ENCODE results near the gene GSTA4. TPM values are rescaled to one million over a fixed set of nuclear protein-coding genes. Genes with fewer than 3 reads are reported as not detected.

The GSTA4 gene
- 46.3 and 89.6 TPM in 2 replicates for total RNA-seq (ENCODE audit: low replicate concordance)

- H3K4me3 ChIP-seq (ENCODE audit: low read depth, low read length): peak within 1 kb of the TSS; percentile 84
- peak; percentile 85 for TF ChIP-seq CTCF (IDR thresholded peaks at IDR 0.05; ENCODE audit: insufficient read depth, low read length)
- peak; percentile 99 for DNase-seq (ENCODE audit: low read depth)
Observed at GRCh38 chr6:52995089-52995912, at the start of gene GSTA4. GSTA4 (minus strand) TSS chr6:52995284; CDS start chr6:52994243, 1,041 bp downstream.

- no peak overlapping the region for H3K4me3 ChIP-seq (ENCODE audit: low read depth, low read length)
- no peak for DNase-seq (ENCODE audit: low read depth)
- no peak for TF ChIP-seq CTCF (IDR thresholded peaks at IDR 0.05; ENCODE audit: insufficient read depth, low read length)
Observed at GRCh38 chr6:53044572-53044971, 49.5 kb upstream of the GSTA4 start.

- no peak for TF ChIP-seq CTCF (IDR thresholded peaks at IDR 0.05; ENCODE audit: insufficient read depth, low read length)
- H3K4me3 ChIP-seq (ENCODE audit: low read depth, low read length): no peak overlapping the region
- DNase-seq (ENCODE audit: low read depth): peak; percentile 59
Observed at GRCh38 chr6:53044071-53044470, 49.0 kb upstream of the GSTA4 start.

GRCh38 chr6:53043581-53043980 lies 48.5 kb upstream of the GSTA4 start:
- no peak for TF ChIP-seq CTCF (IDR thresholded peaks at IDR 0.05; ENCODE audit: insufficient read depth, low read length)
- DNase-seq (ENCODE audit: low read depth): peak; percentile 55
- no peak overlapping the region for H3K4me3 ChIP-seq (ENCODE audit: low read depth, low read length)

- no peak for TF ChIP-seq CTCF (IDR thresholded peaks at IDR 0.05; ENCODE audit: insufficient read depth, low read length)
- DNase-seq (ENCODE audit: low read depth): peak; percentile 92
- no peak overlapping the region for H3K4me3 ChIP-seq (ENCODE audit: low read depth, low read length)
Observed at GRCh38 chr6:53042112-53042511, 47.0 kb upstream of the GSTA4 start.

- no peak for TF ChIP-seq CTCF (IDR thresholded peaks at IDR 0.05; ENCODE audit: insufficient read depth, low read length)
- no peak overlapping the region for H3K4me3 ChIP-seq (ENCODE audit: low read depth, low read length)
- DNase-seq (ENCODE audit: low read depth): peak; percentile 52
Observed at GRCh38 chr6:53041356-53041755, 46.3 kb upstream of the GSTA4 start.
